LoVo (cell line): ENCODE measurements around the gene MYO3B.
"Not testable (repeated sequence)": the region's sequence is repeated elsewhere in the genome, so short reads cannot be mapped to it uniquely, and the experiment has no call there.

Source experiments
- DNase-seq: peaks from one replicate; pipeline ENCODE4 v3.0.0-alpha.2; 2016; ENCODE audit warnings: low spot score

MYO3B gene

GRCh38 chr2:170261566-170261965 is 83.6 kb downstream of the MYO3B start:
- no peak for DNase-seq

GRCh38 chr2:170262343-170262742 is 84.4 kb downstream of the MYO3B start:
- DNase-seq = no peak

GRCh38 chr2:170262806-170263205 is 84.9 kb downstream of the MYO3B start:
- no peak for DNase-seq

GRCh38 chr2:170263728-170264521 is 86.0 kb downstream of the MYO3B start:
- DNase-seq = not testable (repeated sequence)

- DNase-seq = no peak
Measured at GRCh38 chr2:170264522-170264860, 86.5 kb downstream of the MYO3B start.

- DNase-seq = no peak
Measured at GRCh38 chr2:170264865-170265264, 86.9 kb downstream of the MYO3B start.

- no peak for DNase-seq
Measured at GRCh38 chr2:170265321-170265720, 87.4 kb downstream of the MYO3B start.

GRCh38 chr2:170266358-170266757 is 88.4 kb downstream of the MYO3B start:
- DNase-seq = no peak

- DNase-seq = no peak
Measured at GRCh38 chr2:170267071-170267470, 89.1 kb downstream of the MYO3B start.

- no peak for DNase-seq
Measured at GRCh38 chr2:170270278-170270864, 92.4 kb downstream of the MYO3B start.

GRCh38 chr2:170271340-170271739 is 93.4 kb downstream of the MYO3B start:
- DNase-seq = no peak

- DNase-seq = no peak
Measured at GRCh38 chr2:170276056-170276455, 98.1 kb downstream of the MYO3B start.

- DNase-seq = no peak
Measured at GRCh38 chr2:170276925-170277629, 99.1 kb downstream of the MYO3B start.

- DNase-seq = no peak
Measured at GRCh38 chr2:170277951-170278350, 100.0 kb downstream of the MYO3B start.

- not testable (repeated sequence) for DNase-seq
Measured at GRCh38 chr2:170279615-170280014, 101.7 kb downstream of the MYO3B start.

- no peak for DNase-seq
Measured at GRCh38 chr2:170282851-170283250, 104.9 kb downstream of the MYO3B start.

- no peak for DNase-seq
Measured at GRCh38 chr2:170284205-170284604, 106.3 kb downstream of the MYO3B start.

GRCh38 chr2:170288859-170289258 is 110.9 kb downstream of the MYO3B start:
- no peak for DNase-seq

- DNase-seq = no peak
Measured at GRCh38 chr2:170291474-170291873, 113.5 kb downstream of the MYO3B start.

GRCh38 chr2:170292415-170292814 is 114.5 kb downstream of the MYO3B start:
- no peak for DNase-seq

- no peak for DNase-seq
Measured at GRCh38 chr2:170297496-170297895, 119.5 kb downstream of the MYO3B start.

- no peak for DNase-seq
Measured at GRCh38 chr2:170298115-170298514, 120.2 kb downstream of the MYO3B start.

- DNase-seq = no peak
Measured at GRCh38 chr2:170298861-170299429, 121.0 kb downstream of the MYO3B start.
